DMS 273 (cell line): ENCODE results near the gene MFSD12.

Source experiments
- DNase-seq: peaks from one replicate; lab custom pipeline; 2025; ENCODE audit not compliant: unreplicated experiment; lab: John Stamatoyannopoulos, UW

The MFSD12 gene

GRCh38 chr19:3538965-3539755, 18.2 kb downstream of the MFSD12 start, which contains the start of gene TEKTIP1:
TSS of gene TEKTIP1 (plus strand) at chr19:3539174. CDS start at chr19:3539178, 4 bp downstream.
- DNase-seq: peak; percentile 47

GRCh38 chr19:3538258-3538929, 19.0 kb downstream of the MFSD12 start:
- peak; percentile 45 for DNase-seq

- DNase-seq: peak; percentile 54
Measured at GRCh38 chr19:3537438-3538240, 19.7 kb downstream of the MFSD12 start.

GRCh38 chr19:3537101-3537437, 20.3 kb downstream of the MFSD12 start:
- no peak for DNase-seq

GRCh38 chr19:3536429-3537100, 20.8 kb downstream of the MFSD12 start:
- peak; percentile 48 for DNase-seq

- no peak for DNase-seq
Measured at GRCh38 chr19:3535981-3536380, 21.4 kb downstream of the MFSD12 start.

GRCh38 chr19:3535563-3535965, 21.8 kb downstream of the MFSD12 start:
- no peak for DNase-seq

- no peak for DNase-seq
Measured at GRCh38 chr19:3535235-3535535, 22.2 kb downstream of the MFSD12 start.

GRCh38 chr19:3534375-3535234, 22.8 kb downstream of the MFSD12 start:
- DNase-seq: no peak

GRCh38 chr19:3533563-3534216, 23.7 kb downstream of the MFSD12 start:
- DNase-seq: no peak

- no peak for DNase-seq
Measured at GRCh38 chr19:3533033-3533432, 24.4 kb downstream of the MFSD12 start.

GRCh38 chr19:3532154-3532786, 25.1 kb downstream of the MFSD12 start:
- DNase-seq: no peak

- no peak for DNase-seq
Measured at GRCh38 chr19:3531716-3532115, 25.7 kb downstream of the MFSD12 start.

GRCh38 chr19:3530389-3530788, 27.0 kb downstream of the MFSD12 start:
- no peak for DNase-seq

- peak; percentile 64 for DNase-seq
Measured at GRCh38 chr19:3529299-3529698, 28.1 kb downstream of the MFSD12 start.

GRCh38 chr19:3528539-3529211, 28.7 kb downstream of the MFSD12 start:
- no peak for DNase-seq

- DNase-seq: no peak
Measured at GRCh38 chr19:3528080-3528479, 29.3 kb downstream of the MFSD12 start.

- DNase-seq: no peak
Measured at GRCh38 chr19:3527238-3527910, 30.0 kb downstream of the MFSD12 start.
